NCI-H1436 (cell line): Measurements from ENCODE around the gene CYB5B.

Experiments used
- DNase-seq: peaks from one replicate; lab custom pipeline; 2025; lab: John Stamatoyannopoulos, UW

CYB5B gene

GRCh38 chr16:69486724-69487123 lies 62.3 kb downstream of the CYB5B start:
- no peak for DNase-seq

- DNase-seq, result no peak
Observed at GRCh38 chr16:69490707-69491324, 66.4 kb downstream of the CYB5B start.

GRCh38 chr16:69494991-69495392 lies 70.6 kb downstream of the CYB5B start:
- DNase-seq, result no peak

GRCh38 chr16:69495821-69496220 lies 71.4 kb downstream of the CYB5B start:
- no peak for DNase-seq

GRCh38 chr16:69496376-69496775 lies 72.0 kb downstream of the CYB5B start:
- DNase-seq, result no peak

GRCh38 chr16:69496896-69497295 lies 72.5 kb downstream of the CYB5B start:
- DNase-seq, result no peak

- DNase-seq, result no peak
Observed at GRCh38 chr16:69497876-69498596, 73.6 kb downstream of the CYB5B start.

- no peak for DNase-seq
Observed at GRCh38 chr16:69498926-69499325, 74.5 kb downstream of the CYB5B start.

GRCh38 chr16:69499541-69500230 lies 75.3 kb downstream of the CYB5B start:
- no peak for DNase-seq

GRCh38 chr16:69500496-69500895 lies 76.1 kb downstream of the CYB5B start:
- DNase-seq, result no peak

GRCh38 chr16:69501956-69502745 lies 77.7 kb downstream of the CYB5B start:
- DNase-seq, result no peak

GRCh38 chr16:69503244-69503643 lies 78.8 kb downstream of the CYB5B start:
- DNase-seq, result no peak

- DNase-seq, result no peak
Observed at GRCh38 chr16:69508033-69508755, 83.8 kb downstream of the CYB5B start.

GRCh38 chr16:69509125-69509524 lies 84.7 kb downstream of the CYB5B start:
- DNase-seq, result no peak

GRCh38 chr16:69511651-69512050 lies 87.2 kb downstream of the CYB5B start:
- DNase-seq, result no peak

GRCh38 chr16:69513180-69513966 lies 89.0 kb downstream of the CYB5B start:
- DNase-seq, result no peak

- no peak for DNase-seq
Observed at GRCh38 chr16:69514356-69514755, 89.9 kb downstream of the CYB5B start.
